22Rv1 (cell line): Measurements from ENCODE around the gene TRIM6.
"Not testable (repeated sequence)": the region's sequence is repeated elsewhere in the genome, so short reads cannot be mapped to it uniquely, and the experiment has no call there.

Experiments
- CTCF ChIP-seq: fragments of 450-650 bp; IDR thresholded peaks from 2 replicates; pipeline ENCODE4 v1.5.1; 2017; ENCODE audit warnings: mild to moderate bottlenecking
- ZFX ChIP-seq: fragments of 450-650 bp; IDR thresholded peaks from 2 replicates; pipeline ENCODE4 v1.6.1; 2017; ENCODE audit warnings: antibody characterized with exemption, borderline replicate concordance

GRCh38 chr11:5584458-5584857, 12.0 kb upstream of the TRIM6 start:
- TF ChIP-seq CTCF, ZFX: not testable (repeated sequence)
